Activated CD4-positive, alpha-beta memory T cell treated with anti-CD3 and anti-CD28 coated beads for 36 hours (primary cell): ENCODE data around the gene GPR75. TPM values are rescaled to one million over a fixed set of nuclear protein-coding genes. Genes with fewer than 3 reads are reported as not detected.

ENCODE experiments used
- CTCF ChIA-PET: fragments of 350-600 bp; sonication (Branson Sonifier 250); formaldehyde crosslinking; loops from one replicate; lab custom pipeline; 2021; ENCODE audit warnings: antibody characterized with exemption, inconsistent platforms; lab: Charles Lee
- POLR2A ChIA-PET: fragments of 350-600 bp; sonication (Branson Sonifier 250); formaldehyde crosslinking; loops from one replicate; lab custom pipeline; 2021; ENCODE audit warnings: antibody characterized with exemption; lab: Charles Lee
- DNase-seq: peaks from one replicate; pipeline ENCODE4 v3.0.0-alpha.2; 2020
- H3K27ac Mint-ChIP-seq: one replicate; pipeline ENCODE4 v1.8.0; 2021; ENCODE audit warnings: mixed read lengths
- H3K27me3 Mint-ChIP-seq: one replicate; pipeline ENCODE4 v1.8.0; 2021; ENCODE audit warnings: mixed read lengths
- H3K36me3 Mint-ChIP-seq: one replicate; pipeline ENCODE4 v1.8.0; 2021; ENCODE audit warnings: mixed read lengths
- H3K4me1 Mint-ChIP-seq: one replicate; pipeline ENCODE4 v1.8.0; 2021; ENCODE audit warnings: low read depth, mixed read lengths
- H3K4me3 Mint-ChIP-seq: one replicate; pipeline ENCODE4 v1.8.0; 2021; ENCODE audit warnings: mild to moderate bottlenecking, mixed read lengths
- H3K9me3 Mint-ChIP-seq: one replicate; pipeline ENCODE4 v1.8.0; 2021; ENCODE audit warnings: mixed read lengths
- intact Hi-C: fragments of 100-400 bp; cut with micrococcal nuclease; formaldehyde crosslinking; loops from one replicate; pipeline ENCODE4 v1.15.1; 2023
- microRNA-seq: library from miRNA; unstranded; fragments of <30 nt; microRNA quantifications from one replicate; pipeline ENCODE4 v1.2.0, GENCODE V29; 2022; ENCODE audit warnings: borderline number of aligned reads, borderline microRNAs expressed, borderline replicate concordance
- total RNA-seq, 2 experiments: library from RNA; stranded (reverse); gene quantifications; one replicate each; pipeline ENCODE4 v1.2.3, GENCODE V29; 2021

GPR75 gene
- total RNA-seq, 2 experiments from 2014 or later, result 0.36 to 0.48 TPM

DNA sequence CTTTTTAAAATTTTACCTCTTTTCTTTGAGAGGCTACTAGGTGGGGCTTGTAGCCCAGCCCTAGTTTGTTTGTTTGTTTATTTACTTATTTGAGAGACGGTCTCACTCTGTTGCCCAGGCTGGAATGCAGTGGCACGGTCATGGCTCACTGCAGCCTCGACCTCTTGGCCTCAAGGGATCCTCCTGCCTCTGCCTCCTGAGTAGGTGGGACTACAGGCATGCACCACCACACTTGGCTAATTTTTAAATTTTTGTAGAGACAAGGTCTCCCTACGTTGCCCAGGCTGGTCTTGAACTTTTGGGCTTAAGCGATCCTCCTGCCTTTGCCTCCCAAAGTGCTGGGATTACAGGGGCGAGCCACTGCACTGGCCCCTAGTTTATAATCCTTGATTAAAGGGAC lies 38.0 kb downstream of the GPR75 start:
- Mint-ChIP-seq H3K9me3 (no peaks in the 10 kb centered on the region), H3K36me3 (peaks cover 12% of the 10 kb centered on the region), H3K27me3 (no peaks in the 10 kb centered on the region), H3K27ac (no peak overlapping the region), H3K4me1 (no peaks in the 10 kb centered on the region), H3K4me3 (no peak overlapping the region)
- intact Hi-C loops, result loop anchor here (10.0 kb wide), 1 partner anchor 397 kb away; no protein-coding TSS in a partner anchor
- CTCF ChIA-PET, result no interaction called here
- no peak for DNase-seq
- POLR2A ChIA-PET, result no interaction called here

DNA sequence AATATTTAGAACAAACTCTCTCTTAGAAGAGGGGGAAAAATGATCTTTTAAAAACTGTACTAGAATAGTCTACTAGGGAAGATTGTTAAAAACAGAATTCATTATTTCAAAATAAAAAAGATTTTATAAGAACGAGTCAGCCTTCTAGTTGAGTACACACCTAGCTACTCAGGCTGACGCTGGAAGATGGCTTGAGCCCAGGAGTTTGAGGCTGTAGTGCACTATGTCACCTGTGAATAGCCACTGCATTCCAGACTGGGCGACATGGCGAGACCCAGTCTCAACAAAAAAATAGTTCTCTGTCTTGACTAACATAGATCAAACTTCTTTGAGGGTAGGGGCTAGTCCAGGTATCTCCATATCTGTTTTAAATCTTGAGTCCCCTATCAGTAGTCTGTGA lies 39.1 kb downstream of the GPR75 start:
- Mint-ChIP-seq H3K27me3 (no peaks in the 10 kb centered on the region), H3K9me3 (no peaks in the 10 kb centered on the region), H3K27ac (no peak overlapping the region), H3K4me3 (no peak overlapping the region), H3K4me1 (no peaks in the 10 kb centered on the region), H3K36me3 (peaks cover 15% of the 10 kb centered on the region)
- ChIA-PET POLR2A (no interaction called here), CTCF (no interaction called here)
- intact Hi-C loops, result loop anchor here (10.0 kb wide), 1 partner anchor 396 kb away; no protein-coding TSS in a partner anchor
- no peak for DNase-seq

DNA sequence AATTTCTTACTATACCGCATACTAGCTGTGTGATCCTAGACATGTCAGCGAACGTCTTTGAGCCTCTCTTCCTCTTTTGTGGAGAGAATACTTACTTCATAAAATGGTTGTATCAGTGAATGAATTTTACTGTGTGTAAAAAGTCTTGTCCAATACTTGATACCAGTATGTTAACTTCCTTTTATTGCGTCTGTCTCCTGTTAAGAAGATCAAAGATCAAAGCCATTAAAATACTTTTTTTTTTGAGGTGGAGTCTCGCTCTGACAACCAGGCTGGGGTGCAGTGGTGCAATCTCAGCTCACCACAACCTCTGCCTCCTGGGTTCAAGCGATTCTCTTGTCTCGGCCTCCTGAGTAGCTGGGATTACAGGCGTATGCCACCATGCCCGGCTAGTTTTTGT lies 39.7 kb downstream of the GPR75 start:
- Mint-ChIP-seq H3K9me3 (no peaks in the 10 kb centered on the region), H3K27me3 (no peaks in the 10 kb centered on the region), H3K4me1 (no peaks in the 10 kb centered on the region), H3K36me3 (peaks cover 20% of the 10 kb centered on the region), H3K4me3 (no peak overlapping the region), H3K27ac (no peak overlapping the region)
- DNase-seq, result no peak
- POLR2A ChIA-PET, result no interaction called here
- intact Hi-C loops, result loop anchor here (10.0 kb wide), 1 partner anchor 395 kb away; no protein-coding TSS in a partner anchor
- CTCF ChIA-PET, result no interaction called here

DNA sequence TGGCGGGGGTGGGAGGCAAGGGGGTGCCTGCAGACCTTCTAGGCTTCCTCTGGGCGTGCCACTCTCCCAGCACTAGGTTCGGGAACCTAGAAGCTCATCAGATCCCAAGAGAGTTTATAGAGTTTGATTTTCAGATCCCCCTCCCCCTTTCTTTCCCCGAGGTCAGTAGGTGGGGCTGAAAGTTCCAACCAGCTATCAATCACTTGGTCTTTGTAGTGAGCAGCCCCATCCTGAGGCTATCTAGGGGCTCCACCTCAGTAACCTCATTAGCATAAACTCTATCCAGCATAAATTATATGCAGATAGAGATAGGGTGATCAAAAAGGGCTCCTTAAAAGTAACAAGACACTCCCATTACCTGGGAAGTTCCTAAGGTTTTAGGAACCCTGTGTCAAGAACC lies 40.1 kb downstream of the GPR75 start:
- Mint-ChIP-seq H3K27ac (no peak overlapping the region), H3K4me1 (no peaks in the 10 kb centered on the region), H3K9me3 (no peaks in the 10 kb centered on the region), H3K36me3 (peaks cover 20% of the 10 kb centered on the region), H3K4me3 (no peak overlapping the region), H3K27me3 (no peaks in the 10 kb centered on the region)
- intact Hi-C loops, result loop anchor here (10.0 kb wide), 1 partner anchor 395 kb away; no protein-coding TSS in a partner anchor
- POLR2A ChIA-PET, result no interaction called here
- DNase-seq, result no peak
- CTCF ChIA-PET, result no interaction called here

DNA sequence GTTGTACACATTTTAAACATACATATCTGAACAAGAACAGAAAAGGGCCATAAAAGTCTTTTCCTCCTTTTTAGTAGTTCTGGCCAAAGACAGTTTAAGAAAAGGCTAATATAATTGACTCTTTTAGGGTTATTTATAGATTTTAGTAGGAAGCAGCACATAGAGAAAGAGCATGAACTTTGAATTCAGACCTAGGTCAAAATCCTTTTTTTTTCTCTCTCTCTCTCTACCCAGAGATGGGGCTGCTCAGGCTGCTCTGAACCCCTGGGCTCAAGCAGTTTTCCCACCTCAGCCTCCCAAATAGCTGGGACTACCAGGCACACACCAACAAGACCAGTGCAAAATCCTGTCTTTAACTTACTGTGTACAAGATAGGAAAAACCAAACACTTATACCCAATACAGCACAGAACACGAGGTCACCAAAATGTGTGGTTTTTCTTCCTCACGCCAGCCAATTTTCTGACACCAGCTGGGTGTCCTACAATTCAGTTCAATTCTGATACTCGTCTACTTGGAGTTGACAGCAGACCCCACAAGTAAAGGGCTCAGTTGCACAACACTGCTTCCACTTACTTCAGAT lies 40.8 kb downstream of the GPR75 start:
- ChIA-PET POLR2A (no interaction called here), CTCF (no interaction called here)
- no peak for DNase-seq
- Mint-ChIP-seq H3K36me3 (peaks cover 20% of the 10 kb centered on the region), H3K4me3 (no peak overlapping the region), H3K27me3 (no peaks in the 10 kb centered on the region), H3K27ac (no peak overlapping the region), H3K4me1 (no peaks in the 10 kb centered on the region), H3K9me3 (no peaks in the 10 kb centered on the region)
- intact Hi-C loops, result no loop called here

DNA sequence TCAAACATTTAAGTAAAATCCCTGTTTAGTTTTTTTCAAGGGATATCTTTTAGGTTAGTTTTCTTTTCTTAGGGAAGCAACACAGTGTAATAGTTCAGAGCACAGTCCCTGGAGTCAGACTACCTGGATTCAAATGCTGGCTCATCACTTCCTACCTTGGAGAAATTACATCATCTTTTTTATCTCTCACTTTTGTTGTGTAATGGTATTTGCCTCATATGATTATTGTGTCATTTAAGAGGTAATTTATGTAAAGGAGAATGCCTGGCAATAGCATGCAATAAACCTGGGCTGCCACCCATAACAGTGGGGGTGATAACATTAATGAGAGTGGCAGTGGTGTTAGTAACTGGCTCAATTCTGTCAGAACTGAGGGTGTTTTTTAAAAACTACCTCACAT lies 46.6 kb downstream of the GPR75 start:
- Mint-ChIP-seq H3K9me3 (no peaks in the 10 kb centered on the region), H3K27ac (no peak overlapping the region), H3K4me3 (no peak overlapping the region), H3K27me3 (no peaks in the 10 kb centered on the region), H3K4me1 (no peaks in the 10 kb centered on the region), H3K36me3 (peaks cover 33% of the 10 kb centered on the region)
- intact Hi-C loops, result no loop called here
- DNase-seq, result no peak
- ChIA-PET POLR2A (no interaction called here), CTCF (no interaction called here)

DNA sequence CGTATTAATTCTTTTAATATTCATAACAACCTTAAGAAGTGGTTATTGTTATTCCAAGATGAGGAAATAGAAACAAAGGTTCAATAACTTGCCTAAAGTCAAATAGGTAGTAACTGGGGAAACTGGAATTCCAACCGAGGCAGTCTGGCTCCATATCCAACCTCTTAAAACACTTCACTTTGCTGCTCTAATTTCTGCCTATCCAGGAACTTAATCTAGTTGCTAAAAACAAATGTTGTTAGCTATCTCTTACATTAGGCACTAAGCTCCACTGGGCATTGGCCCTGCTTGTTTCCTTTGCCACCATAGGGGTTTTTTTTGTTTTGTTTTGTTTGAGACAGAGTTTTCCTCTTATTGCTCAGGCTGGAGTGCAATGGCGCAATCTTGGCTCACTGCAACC lies 48.2 kb downstream of the GPR75 start:
- ChIA-PET CTCF (no interaction called here), POLR2A (no interaction called here)
- Mint-ChIP-seq H3K4me3 (no peak overlapping the region), H3K36me3 (peaks cover 29% of the 10 kb centered on the region), H3K27me3 (no peaks in the 10 kb centered on the region), H3K27ac (no peak overlapping the region), H3K9me3 (no peaks in the 10 kb centered on the region), H3K4me1 (no peaks in the 10 kb centered on the region)
- intact Hi-C loops, result no loop called here
- no peak for DNase-seq

Small RNA genes lying within 50 kb of the gene (microRNA-seq; reads per million reads assigned to microRNA genes)
- gene MIR3682, result not detected

Other genes with a start within 250 kb of the GPR75 start
- gene CHAC2, start 92.2 kb downstream of the GPR75 start, total RNA-seq, result 10 to 100 TPM; 13.2 to 15.0 TPM
- 10 to 100 TPM; 21.1 to 21.9 TPM for gene ASB3, start 73.0 kb downstream of the GPR75 start, total RNA-seq
- 10 to 100 TPM; 26.7 to 27.0 TPM for gene ERLEC1, start 72.9 kb downstream of the GPR75 start, total RNA-seq
- 10 to 100 TPM; 35.2 to 36.9 TPM for gene PSME4, start 111.0 kb upstream of the GPR75 start, total RNA-seq